ENCODE data around the gene DIAPH3. TPM values are rescaled to one million over a fixed set of nuclear protein-coding genes. Genes with fewer than 3 reads are reported as not detected.

The DIAPH3 gene
- total and polyA plus RNA-seq, 2 of the 4 experiments (the other 2 are of a cell fraction) = 8.9 to 9.3 TPM

DNA sequence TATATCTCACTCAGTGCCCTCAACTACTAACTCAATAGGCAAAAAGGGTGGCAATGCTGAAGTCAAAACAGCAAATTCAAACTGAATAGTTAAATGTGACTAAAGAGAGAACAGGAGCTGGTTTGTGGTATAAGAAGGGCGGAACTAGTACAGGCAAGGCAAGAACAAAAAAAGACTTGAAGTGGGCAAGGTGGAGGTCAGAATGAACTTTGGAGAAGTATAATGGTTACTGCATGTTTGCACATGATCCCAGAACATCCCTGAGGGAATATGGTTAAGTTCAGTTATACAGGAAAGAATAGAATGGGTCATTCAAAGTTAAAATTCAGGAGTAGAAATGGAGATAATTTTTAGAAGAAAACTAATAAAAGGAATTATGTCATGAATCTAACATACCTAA, 85.5 kb downstream of the DIAPH3 start:
- no peak for DNase-seq
- 100% methylated on average over 1 of the region's 1 CpG; no CpG with 5 or more reads in 1 of the 2 experiments for WGBS, 2 experiments (ENCODE audit: extremely low coverage in 2 of 2, insufficient read length in 1 of 2)
- no peak for TF ChIP-seq CEBPB (IDR thresholded peaks at IDR 0.05; ENCODE audit: low read depth, low read length)
- TF ChIP-seq MAFK (IDR thresholded peaks at IDR 0.05; ENCODE audit: low read depth, low read length) = no peak
- TF ChIP-seq SMC3 (IDR thresholded peaks at IDR 0.05; ENCODE audit: low read depth, low read length) = no peak
- TF ChIP-seq BHLHE40 (IDR thresholded peaks at IDR 0.05; ENCODE audit: low read depth, low read length) = no peak
- TF ChIP-seq, protein P1, sequence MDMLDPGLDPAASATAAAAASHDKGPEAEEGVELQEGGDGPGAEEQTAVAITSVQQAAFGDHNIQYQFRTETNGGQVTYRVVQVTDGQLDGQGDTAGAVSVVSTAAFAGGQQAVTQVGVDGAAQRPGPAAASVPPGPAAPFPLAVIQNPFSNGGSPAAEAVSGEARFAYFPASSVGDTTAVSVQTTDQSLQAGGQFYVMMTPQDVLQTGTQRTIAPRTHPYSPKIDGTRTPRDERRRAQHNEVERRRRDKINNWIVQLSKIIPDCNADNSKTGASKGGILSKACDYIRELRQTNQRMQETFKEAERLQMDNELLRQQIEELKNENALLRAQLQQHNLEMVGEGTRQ (IDR thresholded peaks at IDR 0.05; ENCODE audit: low read depth, low read length) = no peak
- TF ChIP-seq, protein P2, sequence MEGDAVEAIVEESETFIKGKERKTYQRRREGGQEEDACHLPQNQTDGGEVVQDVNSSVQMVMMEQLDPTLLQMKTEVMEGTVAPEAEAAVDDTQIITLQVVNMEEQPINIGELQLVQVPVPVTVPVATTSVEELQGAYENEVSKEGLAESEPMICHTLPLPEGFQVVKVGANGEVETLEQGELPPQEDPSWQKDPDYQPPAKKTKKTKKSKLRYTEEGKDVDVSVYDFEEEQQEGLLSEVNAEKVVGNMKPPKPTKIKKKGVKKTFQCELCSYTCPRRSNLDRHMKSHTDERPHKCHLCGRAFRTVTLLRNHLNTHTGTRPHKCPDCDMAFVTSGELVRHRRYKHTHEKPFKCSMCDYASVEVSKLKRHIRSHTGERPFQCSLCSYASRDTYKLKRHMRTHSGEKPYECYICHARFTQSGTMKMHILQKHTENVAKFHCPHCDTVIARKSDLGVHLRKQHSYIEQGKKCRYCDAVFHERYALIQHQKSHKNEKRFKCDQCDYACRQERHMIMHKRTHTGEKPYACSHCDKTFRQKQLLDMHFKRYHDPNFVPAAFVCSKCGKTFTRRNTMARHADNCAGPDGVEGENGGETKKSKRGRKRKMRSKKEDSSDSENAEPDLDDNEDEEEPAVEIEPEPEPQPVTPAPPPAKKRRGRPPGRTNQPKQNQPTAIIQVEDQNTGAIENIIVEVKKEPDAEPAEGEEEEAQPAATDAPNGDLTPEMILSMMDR (conservative IDR thresholded peaks at IDR 0.05; ENCODE audit: low read depth, low read length) = no peak
- TF ChIP-seq, protein P3, sequence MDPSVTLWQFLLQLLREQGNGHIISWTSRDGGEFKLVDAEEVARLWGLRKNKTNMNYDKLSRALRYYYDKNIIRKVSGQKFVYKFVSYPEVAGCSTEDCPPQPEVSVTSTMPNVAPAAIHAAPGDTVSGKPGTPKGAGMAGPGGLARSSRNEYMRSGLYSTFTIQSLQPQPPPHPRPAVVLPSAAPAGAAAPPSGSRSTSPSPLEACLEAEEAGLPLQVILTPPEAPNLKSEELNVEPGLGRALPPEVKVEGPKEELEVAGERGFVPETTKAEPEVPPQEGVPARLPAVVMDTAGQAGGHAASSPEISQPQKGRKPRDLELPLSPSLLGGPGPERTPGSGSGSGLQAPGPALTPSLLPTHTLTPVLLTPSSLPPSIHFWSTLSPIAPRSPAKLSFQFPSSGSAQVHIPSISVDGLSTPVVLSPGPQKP (IDR thresholded peaks at IDR 0.05; ENCODE audit: borderline replicate concordance, low read depth, low read length) = no peak
- no peak for TF ChIP-seq RCOR1 (IDR thresholded peaks at IDR 0.05; ENCODE audit: insufficient replicate concordance, low read length)
- TF ChIP-seq MXI1 (IDR thresholded peaks at IDR 0.05; ENCODE audit: borderline replicate concordance, low read depth, low read length) = no peak
- TF ChIP-seq FOS (IDR thresholded peaks at IDR 0.05; ENCODE audit: low read depth, low read length) = no peak
- no peak for TF ChIP-seq NFE2L2 (IDR thresholded peaks at IDR 0.05; ENCODE audit: low read depth, low read length)
- TF ChIP-seq POLR2A (IDR thresholded peaks at IDR 0.05; ENCODE audit: low read depth, low read length) = no peak
- TF ChIP-seq RAD21 (IDR thresholded peaks at IDR 0.05; ENCODE audit: low read length) = no peak
- no peak for TF ChIP-seq MAZ (IDR thresholded peaks at IDR 0.05; ENCODE audit: borderline replicate concordance, low read depth, low read length)
- TF ChIP-seq RFX5 (IDR thresholded peaks at IDR 0.05; ENCODE audit: low read depth, low read length) = no peak
- TF ChIP-seq CHD1 (IDR thresholded peaks at IDR 0.05; ENCODE audit: low read depth, low read length) = no peak
- H3K14ac ChIP-seq (replicated peaks; ENCODE audit: low read depth, low read length) = no peak overlapping the region
- BruUV-seq (replicated peaks) = no TSS peak
- H2AK5ac ChIP-seq (ENCODE audit: low read depth, low read length) = no peak overlapping the region
- H2BK120ac ChIP-seq (ENCODE audit: low read depth, low read length) = no peak overlapping the region
- H3K4me2 ChIP-seq (ENCODE audit: low read depth, low read length) = no peak overlapping the region
- ChIA-PET CTCF (no interaction called here), POLR2A (ENCODE audit: unreplicated experiment) (no interaction called here)
- peaks cover 2% of the 10 kb centered on the region; the same call in 1 of the 2 replicates for H3K4me1 ChIP-seq (ENCODE audit: control insufficient read depth, insufficient read depth, low read length)
- H4K8ac ChIP-seq (ENCODE audit: low read depth in 2 of 2, low read length in 2 of 2) = no peak overlapping the region
- no peak overlapping the region for H4K91ac ChIP-seq (ENCODE audit: insufficient read depth, low read depth, low read length)
- no peak overlapping the region for H3K56ac ChIP-seq (ENCODE audit: extremely low read depth, insufficient read depth, low read length)
- ATAC-seq (ENCODE audit: low read depth) = no peak
- H3K79me1 ChIP-seq (ENCODE audit: low read depth in 1 of 2, low read length in 2 of 2) = peaks cover 28 to 30% of the 10 kb centered on the region in 2 experiments
- H3K18ac ChIP-seq (ENCODE audit: low read depth, low read length) = no peak overlapping the region
- no peaks in the 10 kb centered on the region for H4K20me1 ChIP-seq (ENCODE audit: insufficient read depth, low read length)
- no peak overlapping the region for H3K23ac ChIP-seq (ENCODE audit: low read depth, low read length)
- intact Hi-C loops (cut with micrococcal nuclease) (no loop called here), in situ Hi-C loops (cut with MboI; ENCODE audit: low sequenced_read_pairs) (no loop called here), dilution Hi-C loops (cut with HindIII; ENCODE audit: low sequenced_read_pairs, unreplicated experiment) (no loop called here)
- no peaks in the 10 kb centered on the region for H3K36me3 ChIP-seq (ENCODE audit: control insufficient read depth, insufficient read depth, low read length)
- no peak overlapping the region for H2AK9ac ChIP-seq (replicated peaks; ENCODE audit: low read depth, low read length, poor library complexity)
- H2BK20ac ChIP-seq (ENCODE audit: low read depth, low read length) = no peak overlapping the region
- no peak overlapping the region for H2AFZ ChIP-seq (replicated peaks; ENCODE audit: low read length, poor library complexity)
- H3K9me3 ChIP-seq (ENCODE audit: control insufficient read depth, insufficient read depth, low read length) = peaks cover 2% of the 10 kb centered on the region; the same call in 1 of the 2 replicates
- H3K27ac ChIP-seq (ENCODE audit: insufficient read depth, low read length) = no peak overlapping the region
- no peak overlapping the region for H2BK5ac ChIP-seq (ENCODE audit: low read depth, low read length, poor library complexity, severe bottlenecking)
- no peak overlapping the region for H4K5ac ChIP-seq (ENCODE audit: low read depth, low read length)
- H3K4me3 ChIP-seq (ENCODE audit: insufficient read depth, low read depth, low read length) = no peak overlapping the region
- no peaks in the 10 kb centered on the region for H3K27me3 ChIP-seq (ENCODE audit: control insufficient read depth, insufficient read depth, low read length)
- no peak overlapping the region for H3K9ac ChIP-seq (ENCODE audit: low read depth, low read length)
- no peaks in the 10 kb centered on the region for H3K9me1 ChIP-seq (ENCODE audit: insufficient read depth, low read length)
- no peak overlapping the region for H2BK15ac ChIP-seq (ENCODE audit: low read depth, low read length)
- no peak overlapping the region for H3K4ac ChIP-seq (ENCODE audit: low read depth, low read length)
